ENCODE measurements around the gene SCRN3. TPM values are rescaled to one million over a fixed set of nuclear protein-coding genes. Genes with fewer than 3 reads are reported as not detected.
"Not testable (repeated sequence)": the region's sequence is repeated elsewhere in the genome, so short reads cannot be mapped to it uniquely, and the experiment has no call there.

SCRN3 gene
- total RNA-seq, 1 experiment from 2014 or later, result 7.7 TPM

DNA sequence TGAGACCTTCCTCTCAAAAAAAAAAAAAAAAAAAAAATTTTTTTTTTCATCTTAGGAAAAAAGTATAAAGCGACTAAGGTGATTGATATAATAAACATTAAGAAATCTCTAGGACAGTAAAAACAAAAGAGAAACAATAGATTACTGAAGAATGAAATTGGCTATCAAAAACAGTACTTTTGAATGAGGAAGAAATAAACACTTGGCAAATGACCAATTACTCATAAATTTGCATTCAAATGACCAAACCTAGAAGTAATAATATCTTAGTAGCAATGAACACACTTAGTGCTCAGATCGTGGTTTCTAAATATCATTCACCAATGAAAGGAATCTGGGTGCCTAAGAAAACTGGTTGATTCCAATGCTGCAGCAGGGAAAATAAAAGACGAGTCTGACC is 10.3 kb upstream of the SCRN3 start:
- no peak overlapping the region for H3K4me3 ChIP-seq (replicated peaks in 1 of 2; ENCODE audit: low read depth in 1 of 2, low read length in 2 of 2)
- TF ChIP-seq EZH2phosphoT487 (IDR thresholded peaks at IDR 0.05; ENCODE audit: borderline replicate concordance), result no peak
- no peak for TF ChIP-seq CEBPB (IDR thresholded peaks at IDR 0.05; ENCODE audit: low read depth)
- TF ChIP-seq, protein P1, sequence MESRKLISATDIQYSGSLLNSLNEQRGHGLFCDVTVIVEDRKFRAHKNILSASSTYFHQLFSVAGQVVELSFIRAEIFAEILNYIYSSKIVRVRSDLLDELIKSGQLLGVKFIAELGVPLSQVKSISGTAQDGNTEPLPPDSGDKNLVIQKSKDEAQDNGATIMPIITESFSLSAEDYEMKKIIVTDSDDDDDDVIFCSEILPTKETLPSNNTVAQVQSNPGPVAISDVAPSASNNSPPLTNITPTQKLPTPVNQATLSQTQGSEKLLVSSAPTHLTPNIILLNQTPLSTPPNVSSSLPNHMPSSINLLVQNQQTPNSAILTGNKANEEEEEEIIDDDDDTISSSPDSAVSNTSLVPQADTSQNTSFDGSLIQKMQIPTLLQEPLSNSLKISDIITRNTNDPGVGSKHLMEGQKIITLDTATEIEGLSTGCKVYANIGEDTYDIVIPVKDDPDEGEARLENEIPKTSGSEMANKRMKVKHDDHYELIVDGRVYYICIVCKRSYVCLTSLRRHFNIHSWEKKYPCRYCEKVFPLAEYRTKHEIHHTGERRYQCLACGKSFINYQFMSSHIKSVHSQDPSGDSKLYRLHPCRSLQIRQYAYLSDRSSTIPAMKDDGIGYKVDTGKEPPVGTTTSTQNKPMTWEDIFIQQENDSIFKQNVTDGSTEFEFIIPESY (IDR thresholded peaks at IDR 0.05; ENCODE audit: extremely low read depth, insufficient replicate concordance, low read length), result no peak
- no peak for TF ChIP-seq CBX3 (IDR thresholded peaks at IDR 0.05; ENCODE audit: low read depth)
- TF ChIP-seq EGR1 (IDR thresholded peaks at IDR 0.05; ENCODE audit: low read depth), result no peak
- TF ChIP-seq TCF7L2 (IDR thresholded peaks at IDR 0.05; ENCODE audit: borderline replicate concordance, extremely low read depth, insufficient read depth, insufficient read length), result no peak
- no peak for TF ChIP-seq ELF1 (IDR thresholded peaks at IDR 0.05; ENCODE audit: borderline replicate concordance, low read depth)
- no peak for TF ChIP-seq RAD21 (IDR thresholded peaks at IDR 0.05; ENCODE audit: low read depth)
- TF ChIP-seq SIN3A (IDR thresholded peaks at IDR 0.05; ENCODE audit: low read depth), result no peak
- TF ChIP-seq, protein P2, sequence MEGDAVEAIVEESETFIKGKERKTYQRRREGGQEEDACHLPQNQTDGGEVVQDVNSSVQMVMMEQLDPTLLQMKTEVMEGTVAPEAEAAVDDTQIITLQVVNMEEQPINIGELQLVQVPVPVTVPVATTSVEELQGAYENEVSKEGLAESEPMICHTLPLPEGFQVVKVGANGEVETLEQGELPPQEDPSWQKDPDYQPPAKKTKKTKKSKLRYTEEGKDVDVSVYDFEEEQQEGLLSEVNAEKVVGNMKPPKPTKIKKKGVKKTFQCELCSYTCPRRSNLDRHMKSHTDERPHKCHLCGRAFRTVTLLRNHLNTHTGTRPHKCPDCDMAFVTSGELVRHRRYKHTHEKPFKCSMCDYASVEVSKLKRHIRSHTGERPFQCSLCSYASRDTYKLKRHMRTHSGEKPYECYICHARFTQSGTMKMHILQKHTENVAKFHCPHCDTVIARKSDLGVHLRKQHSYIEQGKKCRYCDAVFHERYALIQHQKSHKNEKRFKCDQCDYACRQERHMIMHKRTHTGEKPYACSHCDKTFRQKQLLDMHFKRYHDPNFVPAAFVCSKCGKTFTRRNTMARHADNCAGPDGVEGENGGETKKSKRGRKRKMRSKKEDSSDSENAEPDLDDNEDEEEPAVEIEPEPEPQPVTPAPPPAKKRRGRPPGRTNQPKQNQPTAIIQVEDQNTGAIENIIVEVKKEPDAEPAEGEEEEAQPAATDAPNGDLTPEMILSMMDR (IDR thresholded peaks at IDR 0.05 in 2 of 3, conservative IDR thresholded peaks at IDR 0.05 in 1 of 3; ENCODE audit: borderline replicate concordance in 1 of 3, insufficient read depth in 1 of 3, low read depth in 2 of 3, low read length in 2 of 3), result no peak
- TF ChIP-seq JUND (IDR thresholded peaks at IDR 0.05), result no peak
- TF ChIP-seq SP1 (IDR thresholded peaks at IDR 0.05; ENCODE audit: low read depth), result no peak
- DNase-seq (ENCODE audit: low read depth, low spot score) (no peak), ATAC-seq (no peak)
- no peak overlapping the region for H3K4me2 ChIP-seq (ENCODE audit: low read length)
- RAD21 ChIA-PET (ENCODE audit: low non-redundant PET in 1 of 2, low total read pairs in 2 of 2, uncharacterized antibody in 2 of 2, unreplicated experiment in 2 of 2), result no interaction called here
- no peak overlapping the region for H3K9ac ChIP-seq (ENCODE audit: low read length)
- no peaks in the 10 kb centered on the region for H3K9me3 ChIP-seq (ENCODE audit: control insufficient read depth in 1 of 2, insufficient read depth in 1 of 2, low read depth in 1 of 2, low read length in 2 of 2)
- BruUV-seq (replicated peaks), result no TSS peak
- no peaks in the 10 kb centered on the region for H3K9me2 ChIP-seq (ENCODE audit: insufficient read depth)
- H3K4me1 ChIP-seq (ENCODE audit: control insufficient read depth in 1 of 2, insufficient read depth in 2 of 2, low read length in 2 of 2), result no peaks in the 10 kb centered on the region
- intact Hi-C loops (cut with micrococcal nuclease), result no loop called here
- POLR2A ChIA-PET, result no interaction called here
- H4K20me1 ChIP-seq (ENCODE audit: insufficient read depth), result no peaks in the 10 kb centered on the region
- CTCF ChIA-PET, result no interaction called here
- H3K27ac ChIP-seq (ENCODE audit: low read depth, low read length), result no peak overlapping the region
- peaks cover 3 to 7% of the 10 kb centered on the region in 2 experiments; a peak in 3 of 4 replicates for H3K36me3 ChIP-seq (ENCODE audit: control insufficient read depth in 1 of 2, insufficient read depth in 2 of 2, low read length in 2 of 2)
- no peak overlapping the region for H2AFZ ChIP-seq (ENCODE audit: low read depth, low read length, poor library complexity, severe bottlenecking)
- no peaks in the 10 kb centered on the region for H3K79me2 ChIP-seq (ENCODE audit: insufficient read depth, low read length)
- H3K27me3 ChIP-seq (ENCODE audit: insufficient read depth, low read length), result no peaks in the 10 kb centered on the region

DNA sequence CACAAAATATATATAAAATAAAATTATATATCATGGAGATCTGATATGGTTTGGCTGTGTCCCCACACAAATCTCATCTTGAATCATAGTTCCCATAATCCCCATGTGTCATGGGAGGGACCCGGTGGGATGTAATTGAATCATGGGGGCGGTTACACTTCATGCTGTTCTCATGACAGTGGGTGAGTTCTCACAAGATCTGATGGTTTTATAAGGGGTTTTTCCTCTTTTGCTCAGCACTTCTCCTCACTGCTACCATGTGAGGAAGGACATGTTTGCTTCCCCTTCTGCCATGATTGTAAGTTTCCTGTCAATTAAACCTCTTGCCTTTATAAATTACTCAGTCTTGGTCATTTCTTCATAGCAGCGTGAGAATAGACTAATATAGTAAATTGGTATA is 6.8 kb upstream of the SCRN3 start:
- BruUV-seq (replicated peaks); RAD21 ChIA-PET (ENCODE audit: low non-redundant PET in 1 of 2, low total read pairs in 2 of 2, uncharacterized antibody in 2 of 2, unreplicated experiment in 2 of 2); CTCF ChIA-PET; H3K27ac ChIP-seq (ENCODE audit: low read depth, low read length); POLR2A ChIA-PET; H3K4me1 ChIP-seq (ENCODE audit: control insufficient read depth in 1 of 2, insufficient read depth in 2 of 2, low read length in 2 of 2); DNase-seq (ENCODE audit: low read depth, low spot score); intact Hi-C loops (cut with micrococcal nuclease); H3K79me2 ChIP-seq (ENCODE audit: insufficient read depth, low read length); H3K36me3 ChIP-seq (ENCODE audit: control insufficient read depth in 1 of 2, insufficient read depth in 2 of 2, low read length in 2 of 2); ATAC-seq; H3K4me2 ChIP-seq (ENCODE audit: low read length); H3K9me2 ChIP-seq (ENCODE audit: insufficient read depth); H3K9ac ChIP-seq (ENCODE audit: low read length); H3K9me3 ChIP-seq (ENCODE audit: control insufficient read depth in 1 of 2, insufficient read depth in 1 of 2, low read depth in 1 of 2, low read length in 2 of 2); H3K27me3 ChIP-seq (ENCODE audit: insufficient read depth, low read length); H4K20me1 ChIP-seq (ENCODE audit: insufficient read depth); H2AFZ ChIP-seq (ENCODE audit: low read depth, low read length, poor library complexity, severe bottlenecking); H3K4me3 ChIP-seq (replicated peaks in 1 of 2; ENCODE audit: low read depth in 1 of 2, low read length in 2 of 2): not testable (repeated sequence)

Measured in HCT116 (cell line).